ENCODE measurements around the gene YIPF5. TPM values are rescaled to one million over a fixed set of nuclear protein-coding genes. Genes with fewer than 3 reads are reported as not detected.
A peak's percentile ranks its signal among the peaks of the same experiment; 100 is the strongest.

The YIPF5 gene
- total and polyA plus RNA-seq, 3 donors from 2014 or later, result 42.4 to 62.3 (median 54.4) TPM

- no peaks in the 10 kb centered on the region for H3K9me3 ChIP-seq
- no peaks in the 10 kb centered on the region for H3K4me1 ChIP-seq
- no peak overlapping the region for H3K4me3 ChIP-seq
- H3K27me3 ChIP-seq, result no peaks in the 10 kb centered on the region
- 51 to 73% methylated on average over 3 of the region's 3 CpGs for WGBS, 2 donors
- H3K27ac ChIP-seq, result no peak overlapping the region
- no peak for DNase-seq
- no peaks in the 10 kb centered on the region for H3K36me3 ChIP-seq (ENCODE audit: low read depth, missing control alignments)
- TF ChIP-seq, protein P1, sequence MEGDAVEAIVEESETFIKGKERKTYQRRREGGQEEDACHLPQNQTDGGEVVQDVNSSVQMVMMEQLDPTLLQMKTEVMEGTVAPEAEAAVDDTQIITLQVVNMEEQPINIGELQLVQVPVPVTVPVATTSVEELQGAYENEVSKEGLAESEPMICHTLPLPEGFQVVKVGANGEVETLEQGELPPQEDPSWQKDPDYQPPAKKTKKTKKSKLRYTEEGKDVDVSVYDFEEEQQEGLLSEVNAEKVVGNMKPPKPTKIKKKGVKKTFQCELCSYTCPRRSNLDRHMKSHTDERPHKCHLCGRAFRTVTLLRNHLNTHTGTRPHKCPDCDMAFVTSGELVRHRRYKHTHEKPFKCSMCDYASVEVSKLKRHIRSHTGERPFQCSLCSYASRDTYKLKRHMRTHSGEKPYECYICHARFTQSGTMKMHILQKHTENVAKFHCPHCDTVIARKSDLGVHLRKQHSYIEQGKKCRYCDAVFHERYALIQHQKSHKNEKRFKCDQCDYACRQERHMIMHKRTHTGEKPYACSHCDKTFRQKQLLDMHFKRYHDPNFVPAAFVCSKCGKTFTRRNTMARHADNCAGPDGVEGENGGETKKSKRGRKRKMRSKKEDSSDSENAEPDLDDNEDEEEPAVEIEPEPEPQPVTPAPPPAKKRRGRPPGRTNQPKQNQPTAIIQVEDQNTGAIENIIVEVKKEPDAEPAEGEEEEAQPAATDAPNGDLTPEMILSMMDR (IDR thresholded peaks at IDR 0.05), result no peak
- no peak for TF ChIP-seq POLR2A (IDR thresholded peaks at IDR 0.05)
- intact Hi-C loops (cut with DNase I; ENCODE audit: low total_unique reads), result no loop called here
These were observed 21.1 kb upstream of the YIPF5 start for GRCh38 chr5:144191531-144191930.

DNA sequence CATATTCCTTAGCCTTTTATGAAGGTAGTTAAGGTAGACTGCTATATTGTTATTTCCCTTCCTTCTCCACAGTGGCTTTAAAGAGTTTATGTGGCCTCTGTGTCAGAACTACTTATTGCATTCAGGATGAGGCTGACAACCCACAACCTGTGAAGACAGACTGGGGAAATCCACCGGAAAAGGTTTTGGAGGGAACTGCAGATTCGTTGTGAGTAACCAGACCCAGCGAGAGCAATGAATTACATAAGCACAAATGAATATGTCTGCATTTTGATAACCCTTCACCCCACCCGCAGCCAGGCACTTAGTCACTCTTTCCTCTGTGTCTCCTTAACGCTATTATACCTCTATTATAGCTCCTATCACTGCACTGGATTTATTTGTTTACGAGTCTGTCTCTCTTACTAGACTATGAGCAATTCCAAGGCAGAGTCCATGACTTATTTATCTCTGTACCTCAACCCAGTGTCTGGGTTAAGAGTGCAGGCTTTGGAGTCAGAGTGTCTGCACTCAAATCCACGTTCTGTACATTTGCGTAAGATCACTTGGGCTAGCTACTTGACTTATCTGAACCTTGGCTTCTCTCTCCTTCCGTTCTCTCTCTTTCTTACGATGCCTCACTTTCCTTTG lies 19.5 kb upstream of the YIPF5 start:
- no peak for TF ChIP-seq POLR2A (IDR thresholded peaks at IDR 0.05)
- TF ChIP-seq, protein P1 (IDR thresholded peaks at IDR 0.05), result no peak
- Histone ChIP-seq H3K36me3 (ENCODE audit: low read depth, missing control alignments) (no peaks in the 10 kb centered on the region), H3K27me3 (no peaks in the 10 kb centered on the region), H3K4me3 (no peak overlapping the region), H3K9me3 (no peaks in the 10 kb centered on the region), H3K27ac (no peak overlapping the region), H3K4me1 (no peaks in the 10 kb centered on the region)
- no peak for DNase-seq
- intact Hi-C loops (cut with DNase I; ENCODE audit: low total_unique reads), result no loop called here
- 42 to 43% methylated on average over 10 of the region's 10 CpGs for WGBS, 2 donors

DNA sequence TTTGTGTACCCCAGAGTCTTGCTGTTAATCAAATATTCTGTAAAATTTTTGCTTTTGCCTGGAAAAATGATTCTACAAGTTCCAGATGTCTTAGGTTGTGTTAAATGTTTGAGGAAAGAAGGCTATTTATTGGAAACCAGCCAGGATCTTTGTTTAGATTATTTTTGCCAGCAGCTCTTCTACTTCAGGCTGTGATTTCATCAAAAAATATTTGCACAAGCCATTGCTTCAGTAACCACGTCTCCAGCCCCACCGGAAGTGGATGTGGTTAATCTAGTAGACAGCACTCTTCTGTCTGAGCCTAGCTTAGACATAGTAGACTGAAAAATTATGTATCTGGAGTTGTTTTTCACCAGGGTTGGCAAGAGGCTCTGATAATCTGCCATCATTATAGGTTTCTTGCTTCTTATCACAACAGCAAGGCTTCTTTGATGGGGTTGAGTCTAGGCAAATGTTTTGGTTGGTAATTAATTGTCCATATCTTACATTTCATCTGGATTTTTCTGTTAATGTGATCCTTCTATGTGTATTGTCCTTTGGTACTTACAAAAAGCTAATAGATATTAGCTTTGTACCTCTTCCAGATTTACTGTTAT lies 17.3 kb upstream of the YIPF5 start:
- no peak overlapping the region for H3K27ac ChIP-seq
- no peak for TF ChIP-seq POLR2A (IDR thresholded peaks at IDR 0.05)
- TF ChIP-seq, protein P1 (IDR thresholded peaks at IDR 0.05), result no peak

GRCh38 chr5:144183254-144183889 lies 12.9 kb upstream of the YIPF5 start:
- no peak for DNase-seq
- no peaks in the 10 kb centered on the region for H3K27me3 ChIP-seq
- no peaks in the 10 kb centered on the region for H3K4me1 ChIP-seq
- no peak overlapping the region for H3K4me3 ChIP-seq
- TF ChIP-seq, protein P1 (IDR thresholded peaks at IDR 0.05), result peak in 2 of 3 experiments; percentile 40 to 80
- no peak for TF ChIP-seq POLR2A (IDR thresholded peaks at IDR 0.05)
- no peaks in the 10 kb centered on the region for H3K36me3 ChIP-seq (ENCODE audit: low read depth, missing control alignments)
- 37 to 41% methylated on average over 4 of the region's 4 CpGs for WGBS, 2 donors
- intact Hi-C loops (cut with DNase I; ENCODE audit: low total_unique reads), result no loop called here
- no peaks in the 10 kb centered on the region for H3K9me3 ChIP-seq
- H3K27ac ChIP-seq, result no peak overlapping the region

More for the DNA sequence above, 17.3 kb upstream of the YIPF5 start:
- intact Hi-C loops (cut with DNase I; ENCODE audit: low total_unique reads), result no loop called here
- Histone ChIP-seq H3K4me1 (no peaks in the 10 kb centered on the region), H3K27me3 (no peaks in the 10 kb centered on the region), H3K9me3 (no peaks in the 10 kb centered on the region), H3K36me3 (ENCODE audit: low read depth, missing control alignments) (no peaks in the 10 kb centered on the region), H3K4me3 (no peak overlapping the region)
- 36 to 45% methylated on average over 2 of the region's 2 CpGs for WGBS, 2 donors
- peak; percentile 34 for DNase-seq
